Stomach (tissue), 9 donors: ENCODE data around the gene PPARA. TPM values are rescaled to one million over a fixed set of nuclear protein-coding genes. Genes with fewer than 3 reads are reported as not detected.
A peak's percentile ranks its signal among the peaks of the same experiment; 100 is the strongest.

Experiments
- DNase-seq, 2 donors: peaks; one replicate each; pipeline versions ENCODE4 v3.0.0 to v3.0.0-alpha.2; 2013 to 2019
- H3K27ac ChIP-seq, 5 donors: fragments of 200-600 bp in 4 of 5; sonication (generic) in 4 of 5; one replicate each; pipeline ENCODE4 v1.5.1; 2013 to 2019; ENCODE audit warnings: mild to moderate bottlenecking in 1 of 5, moderate library complexity in 1 of 5
- H3K27me3 ChIP-seq, 3 donors: fragments of 200-600 bp; sonication (generic); one replicate each; pipeline ENCODE4 v1.5.1; 2017 to 2019; ENCODE audit warnings: mixed run types in 1 of 3
- H3K36me3 ChIP-seq, 4 donors: fragments of 200-600 bp; sonication (generic); 1 replicate in 3 of 4; 2 replicates in 1 of 4; pipeline ENCODE4 v1.5.1; 2016 to 2019
- H3K4me1 ChIP-seq, 4 donors: fragments of 200-600 bp; sonication (generic); one replicate each; pipeline ENCODE4 v1.5.1; 2016 to 2019
- H3K4me3 ChIP-seq, 4 donors: fragments of 200-600 bp; sonication (generic) in 3 of 4; one replicate each; pipeline ENCODE4 v1.5.1; 2016 to 2019; ENCODE audit warnings: mild to moderate bottlenecking in 1 of 4
- H3K9me3 ChIP-seq, 4 donors: fragments of 200-600 bp; sonication (generic); one replicate each; pipeline ENCODE4 v1.5.1; 2016 to 2019
- CTCF ChIP-seq, 7 experiments: fragments of 450-650 bp in 4 of 7; fragments of 200-600 bp in 3 of 7; sonication (generic) in 3 of 7; IDR thresholded peaks; one replicate each; pipeline ENCODE4 v1.5.1; 2016 to 2019; ENCODE audit warnings: antibody characterized with exemption in 7 of 7, control low read depth in 2 of 7, mild to moderate bottlenecking in 1 of 7
- EP300 ChIP-seq: sonication (generic); formaldehyde crosslinking; IDR thresholded peaks from one replicate; pipeline ENCODE4 v1.6.1; 2017; ENCODE audit warnings: antibody characterized with exemption
- POLR2A ChIP-seq, 4 donors: fragments of 450-650 bp; IDR thresholded peaks; one replicate each; pipeline ENCODE4 v1.6.1; 2016; ENCODE audit warnings: antibody characterized with exemption in 4 of 4, control low read depth in 2 of 4, mild to moderate bottlenecking in 1 of 4, moderate library complexity in 1 of 4
- POLR2AphosphoS5 ChIP-seq, 3 donors: sonication (generic); formaldehyde crosslinking; IDR thresholded peaks; one replicate each; pipeline ENCODE4 v1.6.1; 2016; ENCODE audit warnings: antibody characterized with exemption in 3 of 3
- WGBS, 5 donors: extraction: QIAGEN DNeasy Blood & Tissue Kit in 3 of 5; methylation state at CpG; one replicate each; pipeline versions ENCODE4 v1.1.5 to v1.1.7; 2013 to 2018; 5-methylcytosine and 5-hydroxymethylcytosine counted together
- intact Hi-C: fragments of 100-400 bp; cut with DNase I; formaldehyde crosslinking; loops from one replicate; pipeline ENCODE4 v1.15.1; 2023; ENCODE audit warnings: low total_unique reads
- polyA plus RNA-seq, 3 donors: library from polyadenylated mRNA; stranded (reverse); fragments of 200-250 nt; gene quantifications; one replicate each; pipeline ENCODE4 v1.2.3, GENCODE V29; 2013
- total RNA-seq, 5 donors: library from RNA; depleted of rRNA; stranded (reverse); fragments of >200 nt; gene quantifications; one replicate each; pipeline versions ENCODE4 v1.1.0 to v1.2.3, GENCODE V29; 2014 to 2016
- donor health status: healthy with polysubstance abuse.
- donor health status: Bipolar disorder and iron deficiency.
- donor health status: healthy.

The PPARA gene
- total and polyA plus RNA-seq, 8 donors = 3.4 to 28.8 (median 11.6) TPM

- Histone ChIP-seq H3K9me3 (no peaks in the 10 kb centered on the region), H3K4me1 (peaks cover 0 to 5% (median 0%) of the 10 kb centered on the region in 4 donors), H3K27me3 (no peaks in the 10 kb centered on the region), H3K36me3 (no peaks in the 10 kb centered on the region), H3K27ac (peak overlapping the region in 4 of 5 donors; percentile 25 to 61 (median 34)), H3K4me3 (no peak overlapping the region)
- no peak for TF ChIP-seq CTCF (IDR thresholded peaks at IDR 0.05)
- no peak for TF ChIP-seq POLR2AphosphoS5 (IDR thresholded peaks at IDR 0.05)
- TF ChIP-seq POLR2A (IDR thresholded peaks at IDR 0.05) = no peak
- no peak for TF ChIP-seq EP300
- WGBS, 5 donors = 68 to 84% (median 79%) methylated on average over 17 of the region's 17 CpGs
- peak in 1 of 2 donors; percentile 25 for DNase-seq
- intact Hi-C loops = no loop called here
Observed at GRCh38 chr22:46139895-46140350, 10.4 kb upstream of the PPARA start.

- Histone ChIP-seq H3K4me3 (no peak overlapping the region), H3K36me3 (no peaks in the 10 kb centered on the region), H3K27me3 (no peaks in the 10 kb centered on the region), H3K9me3 (no peaks in the 10 kb centered on the region), H3K27ac (no peak overlapping the region), H3K4me1 (peaks cover 0 to 5% (median 0%) of the 10 kb centered on the region in 4 donors)
- DNase-seq = no peak
- TF ChIP-seq EP300 (no peak), CTCF (IDR thresholded peaks at IDR 0.05) (no peak), POLR2AphosphoS5 (IDR thresholded peaks at IDR 0.05) (no peak), POLR2A (IDR thresholded peaks at IDR 0.05) (no peak)
- WGBS, 5 donors = 81 to 88% (median 84%) methylated on average over 16 of the region's 16 CpGs
- intact Hi-C loops = no loop called here
Observed at GRCh38 chr22:46140989-46141928, 9.1 kb upstream of the PPARA start.

DNA sequence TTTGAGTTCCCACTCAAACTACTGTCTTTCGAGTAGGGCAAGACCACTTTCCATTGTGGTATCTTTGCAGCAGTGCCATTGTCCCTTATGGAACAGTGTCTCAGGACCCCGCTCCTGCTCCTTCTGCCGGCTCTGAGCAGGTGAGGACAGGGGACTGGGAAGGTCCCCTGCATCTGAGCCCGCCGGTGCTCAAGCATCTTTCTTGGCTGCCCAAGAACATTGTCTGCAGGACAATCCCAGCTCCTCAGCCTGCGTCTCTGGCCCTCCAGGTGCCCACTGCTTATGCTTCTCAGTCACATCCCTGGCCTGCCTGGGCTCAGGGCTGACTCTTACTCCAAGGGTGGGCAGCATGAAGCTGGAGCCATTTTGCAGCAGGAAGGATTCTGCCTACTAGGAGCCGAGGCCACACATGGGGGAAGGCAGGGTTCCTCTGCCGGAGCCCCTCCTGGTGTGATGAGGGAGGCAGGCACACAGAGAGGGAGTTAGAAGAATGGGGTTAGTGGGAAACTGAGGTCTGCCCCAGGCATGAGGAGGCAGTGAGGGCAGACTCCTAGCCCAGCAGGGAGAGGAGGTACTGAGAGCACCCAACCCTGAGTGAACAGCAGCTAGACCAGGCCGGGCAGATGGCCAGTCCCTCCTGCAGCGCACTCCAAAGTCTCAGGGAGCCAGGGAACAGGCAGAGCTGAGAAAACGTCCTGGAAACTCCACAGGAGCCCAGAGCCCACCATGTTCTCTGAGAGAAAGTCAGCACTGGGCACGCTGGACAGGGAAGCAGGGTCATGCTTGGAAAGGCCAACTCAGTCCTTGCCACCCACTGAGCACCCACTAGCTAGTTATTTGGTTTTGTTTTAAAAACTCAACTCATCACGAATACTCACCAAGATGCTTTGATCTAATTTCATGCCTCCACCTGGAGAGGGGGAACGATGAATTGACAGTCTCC is 7.5 kb upstream of the PPARA start:
- DNase-seq = no peak
- no peak overlapping the region for H3K4me3 ChIP-seq
- H3K9me3 ChIP-seq = no peaks in the 10 kb centered on the region
- no peak overlapping the region for H3K27ac ChIP-seq
- H3K4me1 ChIP-seq = peaks cover 0 to 7% (median 4%) of the 10 kb centered on the region in 4 donors
- intact Hi-C loops = no loop called here
- no peak for TF ChIP-seq POLR2AphosphoS5 (IDR thresholded peaks at IDR 0.05)
- TF ChIP-seq CTCF (IDR thresholded peaks at IDR 0.05) = no peak
- TF ChIP-seq EP300 = no peak
- no peak for TF ChIP-seq POLR2A (IDR thresholded peaks at IDR 0.05)
- WGBS, 5 donors = 76 to 87% (median 85%) methylated on average over 14 of the region's 14 CpGs
- H3K36me3 ChIP-seq = no peaks in the 10 kb centered on the region
- no peaks in the 10 kb centered on the region for H3K27me3 ChIP-seq
